Mesenchymal stem cell (in vitro differentiated cells and primary cell): ENCODE data around the gene PRICKLE1.
A peak's percentile ranks its signal among the peaks of the same experiment; 100 is the strongest.

ENCODE experiments used
- DNase-seq: peaks from one replicate; pipeline ENCODE4 v3.0.0-alpha.2; 2013
- H2AFZ ChIP-seq: one replicate; pipeline ENCODE4 v1.6.1; 2013; ENCODE audit warnings: low read depth, mild to moderate bottlenecking, control low read depth, inconsistent platforms, low read length, moderate library complexity
- H2AK5ac ChIP-seq: 2 replicates; pipeline ENCODE4 v1.6.1; 2013; ENCODE audit warnings: low read length, moderate library complexity, mild to moderate bottlenecking, inconsistent platforms; ENCODE audit not compliant: severe bottlenecking
- H2BK120ac ChIP-seq: one replicate; pipeline ENCODE4 v1.6.1; 2013; ENCODE audit warnings: low read depth, mild to moderate bottlenecking, inconsistent platforms, low read length, moderate library complexity
- H2BK12ac ChIP-seq, 2 experiments: one replicate each; pipeline ENCODE4 v1.6.1; 2013; ENCODE audit warnings: inconsistent platforms in 2 of 2, low read length in 2 of 2, mild to moderate bottlenecking in 2 of 2, moderate library complexity in 2 of 2, control low read depth in 1 of 2
- H2BK15ac ChIP-seq: one replicate; pipeline ENCODE4 v1.6.1; 2013; ENCODE audit warnings: mild to moderate bottlenecking, low read depth, inconsistent platforms; ENCODE audit not compliant: poor library complexity, severe bottlenecking
- H2BK5ac ChIP-seq: 2 replicates; pipeline ENCODE4 v1.6.1; 2013; ENCODE audit warnings: low read depth, mild to moderate bottlenecking, low read length, control low read depth, inconsistent platforms; ENCODE audit not compliant: poor library complexity, severe bottlenecking
- H3K14ac ChIP-seq, 2 experiments: one replicate each; pipeline ENCODE4 v1.6.1; 2013; ENCODE audit warnings: inconsistent platforms in 2 of 2, low read length in 2 of 2, control low read depth in 1 of 2, mild to moderate bottlenecking in 1 of 2, moderate library complexity in 1 of 2
- H3K18ac ChIP-seq, 2 experiments: one replicate each; pipeline ENCODE4 v1.6.1; 2013; ENCODE audit warnings: inconsistent platforms in 2 of 2, low read length in 2 of 2, control low read depth in 1 of 2, low read depth in 1 of 2, mild to moderate bottlenecking in 1 of 2
- H3K23ac ChIP-seq, 2 experiments: one replicate each; pipeline ENCODE4 v1.6.1; 2013; ENCODE audit warnings: inconsistent platforms in 2 of 2, low read length in 2 of 2, mild to moderate bottlenecking in 2 of 2, moderate library complexity in 2 of 2, control low read depth in 1 of 2
- H3K27ac ChIP-seq: 2 replicates; pipeline ENCODE4 v1.5.1; 2013; ENCODE audit warnings: mild to moderate bottlenecking, moderate library complexity, low read length, control low read depth, inconsistent platforms; ENCODE audit not compliant: poor library complexity, severe bottlenecking
- H3K27me3 ChIP-seq, 2 experiments: 2 replicates each; pipeline versions ENCODE4 v1.6.1 to v1.7.0; 2013; ENCODE audit warnings: low read length in 2 of 2, mild to moderate bottlenecking in 2 of 2, moderate library complexity in 2 of 2, control low read depth in 1 of 2, inconsistent platforms in 1 of 2; ENCODE audit not compliant: control insufficient read depth in 1 of 2, insufficient read depth in 1 of 2
- H3K36me3 ChIP-seq, 2 experiments: 2 replicates each; pipeline versions ENCODE4 v1.6.1 to v1.7.0; 2013; ENCODE audit warnings: low read length in 2 of 2, control low read depth in 1 of 2, inconsistent platforms in 1 of 2, low read depth in 1 of 2, mild to moderate bottlenecking in 1 of 2; ENCODE audit not compliant: insufficient read depth in 2 of 2, control insufficient read depth in 1 of 2
- H3K4ac ChIP-seq, 2 experiments: one replicate each; pipeline ENCODE4 v1.6.1; 2013; ENCODE audit warnings: inconsistent platforms in 2 of 2, low read length in 2 of 2, mild to moderate bottlenecking in 2 of 2, moderate library complexity in 2 of 2, control low read depth in 1 of 2, low read depth in 1 of 2
- H3K4me1 ChIP-seq: 2 replicates; pipeline ENCODE4 v1.6.1; 2013; ENCODE audit warnings: low read depth, low read length, control low read depth; ENCODE audit not compliant: control insufficient read depth, insufficient read depth
- H3K4me2 ChIP-seq: 2 replicates; pipeline ENCODE4 v1.6.1; 2013; ENCODE audit warnings: low read length, mild to moderate bottlenecking, inconsistent platforms; ENCODE audit not compliant: poor library complexity, severe bottlenecking
- H3K4me3 ChIP-seq, 2 experiments: 2 replicates each; pipeline versions ENCODE4 v1.5.1 to v1.7.0; 2013; ENCODE audit warnings: low read length in 2 of 2, mild to moderate bottlenecking in 2 of 2, control low read depth in 1 of 2, low read depth in 1 of 2; ENCODE audit not compliant: insufficient read depth in 1 of 2
- H3K79me1 ChIP-seq: replicated peaks from 2 replicates; pipeline ENCODE4 v1.6.1; 2013; ENCODE audit warnings: mild to moderate bottlenecking, control low read depth, low read length, inconsistent platforms; ENCODE audit not compliant: poor library complexity, severe bottlenecking
- H3K9ac ChIP-seq: 2 replicates; pipeline ENCODE4 v1.7.0; 2013; ENCODE audit warnings: mild to moderate bottlenecking, low read length, moderate library complexity
- H3K9me3 ChIP-seq: 2 replicates; pipeline ENCODE4 v1.7.0; 2013; ENCODE audit warnings: mild to moderate bottlenecking, low read length; ENCODE audit not compliant: control insufficient read depth
- H4K8ac ChIP-seq: one replicate; pipeline ENCODE4 v1.6.1; 2013; ENCODE audit warnings: inconsistent platforms, mild to moderate bottlenecking, low read length, moderate library complexity
- H4K91ac ChIP-seq: one replicate; pipeline ENCODE4 v1.6.1; 2013; ENCODE audit warnings: mild to moderate bottlenecking, low read length, inconsistent platforms
- WGBS: methylation state at CpG from one replicate; pipeline ENCODE4 v1.1.7; 2013; ENCODE audit warnings: mixed read lengths; 5-methylcytosine and 5-hydroxymethylcytosine counted together

The PRICKLE1 gene

DNA sequence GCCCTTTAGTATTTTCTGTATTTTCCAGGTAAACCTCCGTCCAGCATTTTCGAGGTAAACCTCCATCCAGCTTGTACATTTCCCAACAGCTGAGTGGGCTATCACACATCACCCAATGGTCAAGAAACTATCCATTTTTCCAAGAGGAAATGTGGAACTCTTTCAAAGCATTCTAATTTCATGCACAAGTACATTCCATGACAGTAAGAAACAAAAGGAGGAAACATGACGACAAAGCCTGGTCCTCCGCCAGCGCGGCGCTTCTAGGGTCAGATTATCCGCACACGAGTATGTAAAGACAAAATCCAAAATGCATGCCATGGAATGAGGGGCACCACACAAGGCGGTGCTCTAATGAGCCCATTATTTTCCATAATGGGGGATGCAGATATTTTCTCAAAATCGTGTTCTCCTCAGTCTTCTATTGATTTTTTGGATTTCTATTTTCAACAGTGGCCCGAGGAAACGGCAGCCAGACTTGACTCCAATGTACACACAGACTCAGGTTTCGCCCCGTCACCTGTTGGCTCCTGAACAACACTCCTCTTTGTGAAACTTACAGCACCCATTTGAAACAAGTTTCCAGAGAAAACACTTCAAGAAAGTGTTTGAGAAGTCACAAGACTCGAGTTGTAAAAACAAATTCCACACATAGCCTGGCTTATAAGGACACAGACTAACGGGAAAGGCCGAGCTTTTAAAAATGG lies 107.4 kb downstream of the PRICKLE1 start:
- Histone ChIP-seq H4K91ac (no peak overlapping the region), H3K4me2 (peak overlapping the region; percentile 71), H2AK5ac (no peak overlapping the region), H3K4me3 (peak overlapping the region; percentile 70 to 90), H4K8ac (no peak overlapping the region), H3K9me3 (no peaks in the 10 kb centered on the region), H3K23ac (no peak overlapping the region), H2AFZ (no peak overlapping the region), H3K4ac (no peak overlapping the region), H3K36me3 (no peaks in the 10 kb centered on the region), H3K9ac (peak overlapping the region; percentile 93), H3K4me1 (peaks cover 2% of the 10 kb centered on the region), H3K27me3 (no peaks in the 10 kb centered on the region), H3K79me1 (peaks cover 5% of the 10 kb centered on the region), H3K18ac (no peak overlapping the region), H3K27ac (peak overlapping the region; percentile 75), H2BK5ac (no peak overlapping the region), H2BK120ac (peak overlapping the region; percentile 78), H2BK15ac (no peak overlapping the region), H3K14ac (no peak overlapping the region), H2BK12ac (no peak overlapping the region)
- DNase-seq: no peak
- WGBS: 49% methylated on average over 17 of the region's 18 CpGs

DNA sequence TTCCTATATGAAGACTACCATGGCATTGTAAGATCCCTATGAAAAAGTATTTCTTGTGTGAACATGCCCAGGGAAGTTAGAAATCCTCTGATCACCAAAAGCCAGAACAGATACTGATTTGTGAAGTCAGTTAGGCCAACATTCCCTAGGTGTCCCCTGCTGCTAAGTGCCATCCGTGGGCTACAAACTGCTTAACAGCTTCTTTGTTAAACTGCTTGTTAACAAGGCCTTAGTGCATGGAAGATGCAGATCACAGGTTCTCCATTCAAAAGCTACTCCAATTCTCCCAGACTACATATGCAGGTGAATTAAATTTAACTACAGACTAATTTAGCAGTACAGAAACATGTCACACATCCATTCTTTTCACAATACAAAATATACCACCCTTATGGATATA lies 108.2 kb downstream of the PRICKLE1 start:
- Histone ChIP-seq H2BK15ac (no peak overlapping the region), H3K4me1 (peaks cover 2% of the 10 kb centered on the region), H2AK5ac (no peak overlapping the region), H3K4me2 (peak overlapping the region; percentile 49), H3K79me1 (peaks cover 2% of the 10 kb centered on the region), H2BK120ac (no peak overlapping the region), H4K8ac (no peak overlapping the region), H4K91ac (no peak overlapping the region), H3K14ac (no peak overlapping the region), H3K9ac (peak overlapping the region; percentile 93), H2AFZ (no peak overlapping the region), H2BK12ac (no peak overlapping the region), H3K9me3 (no peaks in the 10 kb centered on the region), H3K4me3 (peak overlapping the region in 1 of 2 experiments; percentile 90), H3K4ac (no peak overlapping the region), H3K18ac (no peak overlapping the region), H2BK5ac (no peak overlapping the region), H3K36me3 (no peaks in the 10 kb centered on the region), H3K27ac (peak overlapping the region; percentile 46), H3K27me3 (no peaks in the 10 kb centered on the region), H3K23ac (no peak overlapping the region)
- 56% methylated on average over 1 of the region's 1 CpG for WGBS
- no peak for DNase-seq

DNA sequence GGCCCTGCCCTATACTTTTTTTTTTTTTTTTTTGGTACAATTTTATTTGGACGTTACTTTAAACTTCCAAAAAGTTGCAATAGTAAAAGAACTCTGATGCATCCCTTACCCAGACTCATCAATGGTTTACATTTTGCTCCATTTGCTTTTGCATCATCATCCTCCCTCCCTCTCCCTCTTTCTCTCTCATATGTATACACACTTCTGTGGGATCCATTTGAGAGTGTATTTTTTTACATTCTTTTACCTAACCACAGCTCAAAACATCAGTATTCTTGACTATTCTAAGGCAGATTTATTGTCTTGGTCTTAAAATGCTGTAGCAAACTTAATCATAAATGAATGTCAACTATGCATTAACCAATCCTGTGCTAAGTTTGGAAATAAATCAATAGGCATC lies 111.6 kb downstream of the PRICKLE1 start:
- Histone ChIP-seq H3K4me2 (no peak overlapping the region), H3K4me3 (no peak overlapping the region), H4K91ac (no peak overlapping the region), H3K14ac (no peak overlapping the region), H3K9me3 (no peaks in the 10 kb centered on the region), H3K9ac (no peak overlapping the region), H4K8ac (no peak overlapping the region), H2BK12ac (no peak overlapping the region), H3K27ac (no peak overlapping the region), H3K79me1 (no peaks in the 10 kb centered on the region), H2AFZ (no peak overlapping the region), H2BK15ac (no peak overlapping the region), H3K4ac (no peak overlapping the region), H3K27me3 (no peaks in the 10 kb centered on the region), H3K18ac (no peak overlapping the region), H3K23ac (no peak overlapping the region), H3K36me3 (no peaks in the 10 kb centered on the region), H3K4me1 (peaks cover 7% of the 10 kb centered on the region), H2BK120ac (no peak overlapping the region), H2AK5ac (no peak overlapping the region), H2BK5ac (no peak overlapping the region)
- peak; percentile 46 for DNase-seq
- 88% methylated on average over 1 of the region's 1 CpG for WGBS

DNA sequence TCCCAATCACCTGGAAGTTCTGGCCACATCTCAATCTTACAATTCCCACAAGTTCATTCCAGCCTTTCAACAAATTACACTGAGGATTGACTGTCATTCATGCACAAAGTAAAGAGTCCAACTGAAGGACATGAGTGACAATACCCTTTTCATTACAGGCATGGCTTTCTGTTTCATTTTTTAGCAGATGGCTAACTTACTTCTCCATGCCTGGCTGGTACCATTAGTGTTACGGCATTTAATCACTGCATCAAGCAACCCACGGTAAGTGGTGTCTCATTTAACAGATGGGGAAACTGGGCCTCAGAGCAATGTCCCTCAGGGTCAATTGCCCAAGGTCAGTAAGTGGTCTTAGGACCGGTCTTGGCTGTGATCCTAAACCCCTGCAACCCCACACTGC lies 114.4 kb downstream of the PRICKLE1 start:
- Histone ChIP-seq H3K9ac (no peak overlapping the region), H4K8ac (no peak overlapping the region), H3K27ac (peak overlapping the region; percentile 45), H2BK120ac (no peak overlapping the region), H3K23ac (no peak overlapping the region), H2BK12ac (no peak overlapping the region), H3K79me1 (no peaks in the 10 kb centered on the region), H3K4ac (no peak overlapping the region), H3K14ac (no peak overlapping the region), H3K4me2 (no peak overlapping the region), H3K4me3 (no peak overlapping the region), H2AFZ (no peak overlapping the region), H3K36me3 (peaks cover 0 to 20% of the 10 kb centered on the region in 2 experiments), H3K18ac (no peak overlapping the region), H3K27me3 (no peaks in the 10 kb centered on the region), H3K9me3 (no peaks in the 10 kb centered on the region), H2BK15ac (no peak overlapping the region), H4K91ac (no peak overlapping the region), H2BK5ac (no peak overlapping the region), H3K4me1 (peaks cover 11% of the 10 kb centered on the region), H2AK5ac (peak overlapping the region; percentile 69)
- DNase-seq: no peak
- WGBS: 76% methylated on average over 3 of the region's 3 CpGs
